SK-N-DZ (cell line): Measurements from ENCODE around the gene GLTPD2.
"Not testable (repeated sequence)": the region's sequence is repeated elsewhere in the genome, so short reads cannot be mapped to it uniquely, and the experiment has no call there.

ENCODE experiments used
- DNase-seq: peaks from one replicate; pipeline ENCODE4 v3.0.0-alpha.2; 2015; ENCODE audit warnings: low spot score

Gene GLTPD2

DNA sequence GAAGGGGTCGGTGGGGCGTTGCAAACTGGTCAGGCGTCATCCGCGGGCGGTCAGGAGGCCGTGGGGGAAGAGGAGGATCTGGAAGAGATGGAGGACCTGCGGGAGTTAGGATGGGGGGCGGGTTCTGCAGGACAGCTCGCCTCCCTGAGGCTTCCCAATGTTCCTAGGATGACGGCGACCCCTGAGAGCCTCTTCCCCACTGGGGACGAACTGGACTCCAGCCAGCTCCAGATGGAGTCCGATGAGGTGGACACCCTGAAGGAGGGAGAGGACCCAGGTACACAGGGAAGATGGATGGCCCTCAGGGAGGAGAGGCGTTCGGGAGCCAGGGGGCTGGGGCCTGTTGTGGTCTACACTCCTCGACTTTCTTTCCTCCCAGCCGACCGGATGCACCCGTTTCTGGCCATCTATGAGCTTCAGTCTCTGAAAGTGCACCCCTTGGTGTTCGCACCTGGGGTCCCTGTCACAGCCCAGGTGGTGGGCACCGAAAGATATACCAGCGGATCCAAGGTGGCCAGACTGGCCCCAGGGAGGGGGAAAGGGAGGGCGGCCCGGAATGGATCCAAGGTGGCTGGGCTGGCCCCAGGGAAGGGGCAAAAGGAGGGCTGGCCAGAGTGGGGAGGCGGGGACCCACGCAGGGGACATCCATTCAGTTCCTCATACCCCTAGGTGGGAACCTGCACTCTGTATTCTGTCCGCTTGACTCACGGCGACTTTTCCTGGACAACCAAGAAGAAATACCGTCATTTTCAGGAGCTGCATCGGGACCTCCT is 19.0 kb downstream of the GLTPD2 start:
- DNase-seq: no peak

DNA sequence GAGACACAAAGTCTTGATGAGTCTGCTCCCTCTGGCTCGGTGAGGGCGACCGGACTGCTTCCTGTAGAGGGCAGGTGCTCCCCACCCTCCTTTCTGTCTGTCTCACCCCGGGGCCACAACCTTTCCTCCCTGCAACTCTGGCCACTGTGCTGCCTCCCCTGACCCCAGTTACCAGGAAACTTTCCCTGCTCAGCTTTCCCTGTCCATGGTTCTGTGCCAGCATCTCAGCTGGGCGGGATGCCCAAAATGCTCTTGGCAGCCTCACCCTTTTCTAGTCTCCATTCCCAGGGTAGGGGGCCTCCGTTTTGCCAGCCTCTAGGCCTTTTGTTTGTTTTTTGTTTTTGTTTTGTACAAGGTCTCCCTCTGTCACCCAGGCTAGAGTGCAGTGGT is 19.6 kb downstream of the GLTPD2 start:
- DNase-seq: no peak

DNA sequence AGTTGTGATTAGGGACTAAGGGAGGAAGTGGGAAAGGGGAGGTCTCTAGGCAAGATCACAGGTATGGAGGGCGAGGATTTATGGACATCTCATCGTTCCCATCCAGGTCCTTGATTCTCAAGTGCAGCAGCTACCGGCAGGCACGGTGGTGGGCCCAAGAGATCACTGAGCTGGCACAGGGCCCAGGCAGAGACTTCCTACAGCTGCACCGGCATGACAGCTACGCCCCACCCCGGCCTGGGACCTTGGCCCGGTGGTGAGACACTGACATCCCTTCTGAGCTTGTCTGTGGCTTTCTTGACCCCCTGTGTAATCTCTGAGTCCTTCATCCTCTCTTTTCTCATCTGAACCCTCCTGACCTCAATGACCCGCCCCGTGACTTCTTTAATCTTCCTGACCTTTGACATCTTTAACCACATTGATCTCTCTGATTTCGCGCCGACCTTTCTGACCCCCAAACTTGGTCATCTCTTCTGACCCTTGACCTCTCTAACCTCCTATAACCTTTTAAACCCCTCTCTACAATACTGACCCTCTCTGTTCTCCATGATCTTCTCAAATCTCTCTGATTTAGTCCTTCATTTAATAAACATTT is 22.0 kb downstream of the GLTPD2 start:
- no peak for DNase-seq

DNA sequence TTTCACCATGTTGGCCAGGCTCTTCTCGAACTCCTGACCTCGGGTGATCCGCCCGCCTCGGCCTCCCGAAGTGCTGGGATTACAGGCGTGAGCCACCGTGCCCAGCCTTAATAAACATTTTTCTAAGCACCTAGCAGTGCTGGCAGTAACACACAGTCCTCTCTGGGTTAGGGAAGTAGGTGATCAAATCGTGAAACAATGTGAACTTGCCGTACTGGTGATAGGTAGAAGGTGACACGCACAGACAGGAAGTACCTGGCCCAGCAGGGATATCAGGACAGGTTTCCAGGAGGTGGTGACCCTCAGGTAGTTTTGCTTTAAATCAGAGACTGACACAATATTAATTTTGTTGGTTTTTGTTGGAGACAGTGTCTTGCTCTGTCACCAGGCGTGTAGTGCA is 22.7 kb downstream of the GLTPD2 start:
- no peak for DNase-seq

DNA sequence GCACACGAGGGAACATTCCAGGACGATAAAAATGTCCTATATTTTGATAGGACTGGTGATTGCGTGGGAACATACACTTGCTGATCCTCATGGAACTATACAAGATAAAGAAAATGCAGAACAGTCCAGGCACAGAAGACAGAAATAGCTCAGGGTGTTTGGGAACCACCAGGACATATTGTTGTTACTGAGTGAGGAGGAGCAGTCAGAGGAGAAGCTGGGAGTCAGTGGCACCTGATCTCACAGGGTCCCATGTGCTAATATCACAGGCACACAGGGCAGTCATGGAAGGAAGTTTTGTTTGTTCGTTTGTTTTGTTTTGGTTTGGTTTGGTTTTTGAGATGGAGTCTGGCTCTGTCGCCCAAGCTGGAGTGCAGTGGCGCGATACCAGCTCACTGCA is 23.9 kb downstream of the GLTPD2 start:
- DNase-seq: no peak

DNA sequence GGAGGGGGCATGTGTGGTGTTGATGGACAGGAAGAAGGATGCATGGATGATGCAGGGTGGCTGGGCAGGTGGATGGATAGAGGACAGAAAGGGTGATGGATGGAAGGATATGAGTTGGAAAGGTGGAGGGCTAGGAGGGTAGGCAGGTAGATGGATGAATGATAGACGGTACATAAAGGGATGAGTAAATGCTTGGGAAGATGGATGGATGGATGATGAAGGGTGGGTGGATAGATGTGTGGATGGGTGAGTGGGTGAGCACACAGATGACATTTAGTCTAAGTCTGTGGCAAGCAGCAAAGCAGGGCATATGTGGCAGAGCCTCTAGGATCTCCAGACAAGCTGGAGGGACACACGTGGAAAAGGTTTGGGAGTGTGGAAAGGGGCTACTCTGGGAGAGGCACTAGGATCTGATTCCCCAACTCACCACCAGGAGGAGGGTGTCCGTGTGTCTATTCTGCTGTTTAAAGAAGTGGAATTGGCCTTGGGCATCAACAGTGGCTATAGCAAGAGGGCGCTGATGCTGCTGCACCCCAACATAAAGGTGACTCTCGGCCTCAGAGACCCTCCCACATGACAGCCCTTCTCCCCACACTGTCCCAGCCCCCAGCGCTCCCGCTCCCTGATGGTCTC is 26.4 kb downstream of the GLTPD2 start:
- no peak for DNase-seq

DNA sequence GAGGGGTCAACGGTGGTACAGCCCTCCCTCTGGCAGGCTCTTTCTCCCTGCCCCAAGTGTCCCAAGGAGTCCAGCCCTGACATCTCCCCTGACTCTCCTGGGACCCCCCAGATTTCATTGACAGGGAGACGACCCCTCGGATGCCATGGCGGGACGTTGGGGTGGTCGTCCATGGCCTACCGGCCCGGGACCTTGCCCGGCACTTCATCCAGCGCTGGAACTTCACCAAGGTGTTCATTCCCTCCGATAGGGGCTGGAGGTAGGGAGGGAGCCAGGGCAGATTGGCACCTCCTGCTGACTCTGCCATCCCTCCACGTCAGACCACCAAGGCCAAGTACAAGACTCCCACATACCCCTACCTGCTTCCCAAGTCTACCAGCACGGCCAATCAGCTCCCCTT is 28.1 kb downstream of the GLTPD2 start:
- no peak for DNase-seq

DNA sequence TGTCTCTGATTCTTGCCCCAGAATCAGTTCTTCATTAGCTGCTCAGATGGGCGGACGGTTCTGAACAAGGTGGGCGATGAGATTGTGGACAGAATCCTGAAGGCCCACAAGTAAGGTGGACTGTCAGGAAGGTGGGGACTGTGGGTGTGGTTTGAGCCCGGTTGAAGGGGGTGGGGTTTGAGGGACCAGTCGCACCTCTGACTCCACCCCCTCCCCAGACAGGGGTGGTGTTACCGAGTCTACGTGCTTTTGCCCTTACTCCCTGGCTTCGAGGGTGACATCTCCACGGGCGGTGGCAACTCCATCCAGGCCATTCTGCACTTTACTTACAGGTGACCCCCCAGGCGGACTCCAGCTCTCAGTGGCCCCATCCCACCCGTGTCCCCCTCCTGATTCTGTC is 29.5 kb downstream of the GLTPD2 start:
- DNase-seq: peak; percentile 40

DNA sequence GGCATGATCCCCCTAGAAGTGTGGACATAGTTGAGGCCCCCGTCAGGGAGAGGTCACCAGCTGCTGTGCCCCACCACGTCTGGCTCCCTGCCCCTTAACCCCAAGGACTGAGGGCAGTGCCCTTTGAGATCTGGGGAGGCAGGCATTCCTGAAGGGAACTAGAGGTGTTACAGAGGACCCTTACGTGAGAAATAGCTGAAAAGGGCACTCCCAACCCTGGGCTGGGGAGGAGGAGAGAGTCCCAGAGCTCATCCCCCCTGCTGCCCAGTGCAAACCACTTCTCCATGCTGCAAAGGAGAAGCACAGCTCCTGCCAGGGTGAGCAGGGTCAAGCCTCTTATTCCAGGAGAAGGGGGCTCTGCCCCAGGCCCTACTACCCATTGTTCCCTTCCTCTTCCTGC is 34.1 kb downstream of the GLTPD2 start:
- no peak for DNase-seq

DNA sequence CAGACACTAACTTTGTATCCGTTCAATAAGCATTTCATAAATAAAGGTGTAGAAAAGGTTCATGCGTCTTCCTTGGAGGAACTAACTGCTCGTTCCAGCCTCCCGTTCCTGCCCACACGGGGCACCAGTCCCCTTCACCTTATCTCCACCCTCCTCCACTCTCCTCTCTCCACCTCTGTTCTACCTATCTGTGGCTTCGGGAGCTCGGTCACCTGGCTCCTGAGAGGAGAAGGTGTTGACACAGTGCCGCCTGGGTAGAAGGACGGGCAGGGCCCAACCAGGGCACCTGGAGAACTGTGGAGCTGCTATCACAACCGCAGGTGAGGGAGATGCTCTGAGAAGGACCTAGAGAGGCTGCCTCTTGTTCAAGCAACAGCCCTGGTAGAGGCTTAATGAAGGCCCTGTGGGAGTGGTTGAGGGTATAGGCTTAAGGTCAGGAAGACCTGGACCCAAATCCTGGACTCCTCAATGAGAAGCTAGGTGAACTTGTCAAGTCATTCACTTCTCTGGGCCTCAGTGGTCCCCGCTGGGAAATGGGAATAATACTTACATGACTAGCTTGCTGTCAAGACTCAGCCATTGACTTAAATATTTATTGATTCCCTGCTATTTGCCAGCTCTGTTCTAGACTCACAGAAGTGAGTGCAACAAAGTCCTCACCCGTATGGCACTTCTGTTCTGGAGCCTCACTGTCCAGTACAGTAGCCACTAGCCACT is 34.8 kb downstream of the GLTPD2 start:
- DNase-seq: no peak

DNA sequence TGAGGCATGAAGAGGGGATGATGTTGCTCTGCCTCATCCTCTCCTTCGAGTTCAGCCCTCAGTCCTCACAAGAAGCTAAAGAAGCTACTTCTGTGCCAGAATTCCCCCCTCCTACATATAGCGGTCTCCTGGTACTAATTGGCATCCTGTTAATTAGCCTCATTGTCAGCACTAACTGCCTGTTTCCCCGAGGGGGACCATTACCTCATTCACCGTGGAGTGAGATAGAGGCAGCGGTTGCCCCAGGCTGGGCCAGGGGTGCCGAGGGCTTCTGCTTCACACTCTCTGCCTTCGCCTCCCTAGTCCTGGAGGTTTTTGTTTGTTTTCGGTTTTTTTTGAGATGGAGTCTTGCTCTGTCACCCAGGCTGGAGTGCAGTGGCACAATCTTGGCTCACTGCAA is 38.6 kb downstream of the GLTPD2 start:
- no peak for DNase-seq

DNA sequence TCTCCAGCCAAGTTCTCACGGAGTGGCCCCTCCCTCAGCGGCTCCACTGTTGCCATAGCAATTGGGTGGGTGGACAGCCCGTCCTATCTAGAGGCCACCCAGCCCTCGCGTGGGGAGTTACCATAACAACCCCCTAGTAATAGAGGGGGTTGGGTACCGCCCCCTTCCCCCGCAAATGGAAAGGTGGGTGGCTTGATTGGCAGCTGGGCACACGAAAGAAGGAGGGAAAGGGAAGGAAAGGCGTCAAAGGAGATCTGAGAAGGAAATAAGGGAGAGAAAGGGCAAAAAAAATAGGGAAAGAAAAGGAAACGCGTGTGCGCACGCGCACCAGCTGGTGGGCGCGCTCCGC is 44.0 kb downstream of the GLTPD2 start:
- DNase-seq: not testable (repeated sequence)

DNA sequence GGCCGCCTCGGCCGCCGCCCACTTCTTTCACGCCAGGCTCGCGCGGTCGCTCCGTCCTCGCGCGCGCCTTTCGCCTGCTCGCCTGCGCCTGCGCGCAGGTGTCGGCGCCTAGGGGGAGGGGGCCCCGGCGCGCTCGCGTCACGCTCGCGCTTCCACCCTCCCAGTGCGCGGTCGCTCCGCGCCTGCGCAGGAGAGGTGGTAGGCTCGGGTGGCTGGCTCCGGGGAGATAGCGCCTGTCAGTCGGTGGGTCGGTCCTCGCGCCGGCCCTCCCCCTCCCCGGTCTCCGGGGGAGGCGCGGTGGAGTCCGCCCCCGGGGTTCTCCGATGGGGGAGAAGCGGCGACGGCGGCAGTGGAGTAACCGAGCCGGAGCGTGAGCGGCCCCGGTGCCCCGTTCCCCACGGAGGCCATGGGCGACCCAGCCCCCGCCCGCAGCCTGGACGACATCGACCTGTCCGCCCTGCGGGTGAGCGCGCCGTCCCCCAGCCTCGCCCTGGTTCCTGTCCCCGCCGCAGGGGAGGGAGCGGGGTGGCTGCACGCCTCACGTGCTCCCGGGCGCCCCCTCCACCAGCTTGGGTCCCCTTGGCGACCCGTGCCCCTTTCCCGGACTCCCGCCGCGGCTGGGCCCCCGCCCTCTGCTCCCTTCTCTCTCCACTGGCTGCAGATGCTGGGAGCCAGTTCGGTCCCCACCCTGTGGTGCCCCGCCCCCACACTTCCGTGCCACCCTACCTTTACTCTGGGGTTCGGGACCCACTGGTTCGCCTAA is 44.6 kb downstream of the GLTPD2 start, which contains the start of gene MINK1:
TSS of gene MINK1 (plus strand) at position 163 of the 763 bp plus-strand sequence. CDS start at position 407, 244 bp downstream.
- peak; percentile 94 for DNase-seq

DNA sequence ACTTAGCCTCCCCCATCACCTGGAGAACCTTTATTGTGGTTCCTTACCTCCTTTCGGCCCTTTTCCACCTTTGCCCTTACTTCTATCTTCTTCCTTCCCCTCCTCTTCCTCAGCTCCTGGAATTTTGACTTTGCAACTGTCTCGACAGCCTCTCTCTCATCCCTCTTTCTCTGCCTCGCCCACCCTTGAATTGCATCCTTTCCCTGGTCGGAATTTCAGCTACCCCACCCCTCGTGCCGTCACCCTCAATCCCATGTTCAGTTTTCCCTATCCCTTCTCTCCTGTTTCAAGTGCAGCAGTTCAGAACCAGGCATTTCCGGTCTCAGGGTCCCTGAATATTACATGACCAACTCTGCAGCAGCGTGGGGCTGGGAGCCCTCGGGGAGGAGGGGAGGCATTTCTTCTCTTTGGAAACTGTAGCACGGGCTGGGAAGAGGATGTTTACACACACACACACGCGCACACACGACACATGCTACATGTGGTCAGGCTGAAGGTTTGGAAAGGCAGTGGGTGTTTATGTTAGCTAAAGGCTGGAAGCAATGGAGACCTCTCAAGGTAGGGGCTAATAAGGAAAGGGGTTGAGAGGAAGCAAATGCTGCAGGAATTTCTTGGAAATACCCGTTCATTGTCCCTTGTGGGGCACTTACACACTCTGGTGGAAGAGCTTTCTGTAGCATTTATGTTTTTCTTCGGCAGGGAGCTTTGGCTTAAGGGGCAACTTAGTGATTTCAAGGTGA is 45.3 kb downstream of the GLTPD2 start:
- peak; percentile 32 for DNase-seq

DNA sequence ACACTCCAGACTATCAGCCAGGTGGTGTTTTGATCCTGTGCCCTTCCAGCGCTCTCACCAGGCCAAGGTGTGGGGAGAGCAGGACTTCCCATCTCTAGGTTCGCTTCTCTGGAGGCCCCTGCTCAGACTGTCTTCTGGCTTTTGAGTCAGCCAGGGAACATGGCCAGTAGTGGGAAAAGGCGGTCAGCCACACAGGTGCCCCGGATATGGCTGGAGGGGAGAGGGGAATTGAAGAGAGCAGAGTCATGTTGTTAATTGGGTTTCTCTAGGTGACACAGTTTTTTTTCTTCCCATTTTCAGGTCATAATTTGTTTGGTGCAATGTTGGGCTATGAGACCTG is 45.9 kb downstream of the GLTPD2 start:
- DNase-seq: no peak

DNA sequence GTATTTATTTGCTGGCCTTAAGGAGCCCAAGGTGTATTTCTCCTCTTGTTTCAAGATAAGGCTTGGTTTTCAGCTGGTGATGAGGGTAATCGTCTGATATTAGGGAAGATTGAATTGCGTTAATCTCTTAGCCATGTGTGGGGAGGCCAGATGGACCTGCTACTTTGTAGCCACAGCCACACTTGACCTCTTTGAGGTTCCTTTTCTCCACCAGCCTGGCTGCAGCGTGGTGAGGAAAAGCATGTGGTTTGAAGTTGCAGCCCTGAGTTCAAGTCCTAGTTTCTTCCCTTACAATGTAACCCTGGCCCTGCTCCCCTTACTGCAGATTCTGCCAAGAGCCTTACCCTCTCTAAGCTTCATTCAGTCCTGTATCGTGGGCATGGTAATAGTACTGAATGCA is 47.5 kb downstream of the GLTPD2 start:
- no peak for DNase-seq

DNA sequence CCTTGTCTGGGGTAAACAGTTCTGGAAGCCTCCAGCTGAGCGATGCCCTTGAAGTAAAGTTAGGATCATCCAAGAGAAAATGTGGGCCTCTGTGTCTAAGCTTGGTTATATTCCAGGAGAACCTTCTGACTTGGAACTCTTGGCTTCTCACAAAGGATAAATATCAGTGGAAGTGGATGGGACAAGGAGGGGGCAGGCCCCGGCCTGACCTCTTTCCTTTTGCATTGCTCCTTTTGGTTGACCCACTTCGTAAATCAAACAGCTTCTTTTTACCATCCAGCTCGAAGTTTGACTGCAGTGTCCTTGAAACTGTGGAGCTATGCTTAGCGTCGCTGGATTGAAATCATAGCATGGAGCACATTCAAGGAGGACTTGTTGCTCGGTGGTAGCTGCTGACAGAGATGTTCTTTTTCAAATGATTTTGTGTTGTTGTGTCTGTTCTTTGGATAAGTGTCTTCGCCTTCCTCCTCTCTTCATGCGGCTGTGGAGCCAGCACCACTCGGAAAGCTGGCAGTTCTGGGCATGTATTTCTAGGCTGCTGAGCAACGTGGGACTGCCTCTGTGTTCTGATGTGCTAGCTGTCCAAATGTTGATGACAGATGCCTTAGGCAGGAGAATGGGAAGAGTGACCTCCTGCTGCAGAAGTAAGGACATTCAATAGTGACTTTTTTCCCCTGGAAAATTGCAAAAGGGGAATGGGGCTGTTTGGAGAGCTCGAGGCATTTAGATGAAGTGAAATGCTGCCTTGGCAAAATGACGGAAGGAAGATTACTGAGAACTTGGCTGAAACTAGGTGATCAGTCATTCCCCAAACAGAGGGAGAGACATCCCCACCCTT is 48.9 kb downstream of the GLTPD2 start:
- no peak for DNase-seq

DNA sequence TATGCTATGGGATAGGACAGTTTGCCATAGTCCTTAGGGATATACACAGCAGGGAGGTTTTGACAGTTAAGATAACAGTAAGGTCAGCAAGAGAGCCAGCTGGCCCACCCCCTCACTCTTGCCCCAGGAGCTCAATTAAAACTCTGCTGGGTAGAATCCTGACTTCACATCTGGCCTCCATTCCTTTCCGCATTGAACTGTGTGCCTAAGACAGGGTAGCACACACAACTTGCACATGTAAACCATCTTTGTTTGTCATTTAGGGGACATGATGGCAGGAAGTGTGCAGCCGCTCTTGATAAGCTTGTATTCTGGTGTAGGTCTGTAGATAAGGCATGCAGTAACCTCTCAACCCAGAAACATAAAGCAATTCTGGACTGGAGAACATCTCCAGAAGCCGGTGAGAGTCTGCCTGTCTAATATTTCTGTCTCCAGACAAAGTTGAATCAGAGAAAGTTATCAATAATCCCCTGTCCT is 49.6 kb downstream of the GLTPD2 start:
- no peak for DNase-seq

DNA sequence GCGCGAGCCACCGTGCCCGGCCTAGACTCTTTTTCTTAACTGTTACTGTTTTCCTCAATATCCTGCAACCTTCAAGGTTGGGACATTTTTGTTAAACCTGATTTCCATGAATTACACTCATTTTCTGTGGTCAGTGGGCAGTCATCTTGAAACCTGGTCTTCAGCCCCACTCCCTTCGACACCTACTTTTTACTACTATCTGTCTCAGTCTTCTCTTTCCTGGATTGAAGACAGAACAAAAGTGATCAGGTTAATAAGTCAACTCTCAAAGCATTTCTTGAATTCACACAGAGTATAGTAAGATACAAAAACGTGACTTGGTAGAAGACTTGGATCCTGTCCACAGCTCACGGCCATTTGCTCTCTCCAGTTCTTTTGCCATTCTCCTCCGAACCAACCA is 50.5 kb downstream of the GLTPD2 start:
- DNase-seq: no peak
